RWPE2 (cell line): Measurements from ENCODE around the gene TTC27.

ENCODE experiments used
- ATAC-seq: fragments of 200-7000 bp; cut with Tn5 transposase; 3 replicates; pipeline ENCODE4 v1.9.1; 2021; ENCODE audit warnings: low read depth
- DNase-seq: peaks from one replicate; pipeline ENCODE4 v3.0.0-alpha.2; 2020; ENCODE audit warnings: low spot score
- H3K27ac ChIP-seq: fragments of 450-650 bp; 2 replicates; pipeline ENCODE4 v1.5.1; 2017; ENCODE audit warnings: mild to moderate bottlenecking; ENCODE audit not compliant: poor library complexity, severe bottlenecking
- H3K27me3 ChIP-seq: fragments of 250-450 bp; sonication (Bioruptor Pico); 2 replicates; pipeline ENCODE4 v1.5.1; 2021; ENCODE audit warnings: mild to moderate bottlenecking, moderate library complexity; ENCODE audit not compliant: insufficient read depth, poor library complexity, severe bottlenecking
- H3K36me3 ChIP-seq: fragments of 250-450 bp; sonication (Bioruptor Pico); 2 replicates; pipeline ENCODE4 v1.5.1; 2020; ENCODE audit warnings: low read depth, mild to moderate bottlenecking, moderate library complexity
- H3K4me1 ChIP-seq: fragments of 250-450 bp; sonication (Bioruptor Pico); 2 replicates; pipeline ENCODE4 v1.5.1; 2021; ENCODE audit warnings: mild to moderate bottlenecking, moderate library complexity; ENCODE audit not compliant: insufficient read depth, poor library complexity, severe bottlenecking
- H3K4me3 ChIP-seq: fragments of 250-450 bp; sonication (Bioruptor Pico); 2 replicates; pipeline ENCODE4 v1.5.1; 2021; ENCODE audit warnings: mild to moderate bottlenecking, moderate library complexity; ENCODE audit not compliant: severe bottlenecking
- H3K9me3 ChIP-seq: fragments of 250-450 bp; sonication (Bioruptor Pico); 2 replicates; pipeline ENCODE4 v1.5.1; 2021; ENCODE audit warnings: mild to moderate bottlenecking, moderate library complexity; ENCODE audit not compliant: severe bottlenecking
- TF ChIP-seq, protein P1 (sequence below): fragments of 450-650 bp; IDR thresholded peaks from one replicate; pipeline ENCODE4 v1.5.1; 2017; ENCODE audit warnings: mild to moderate bottlenecking, moderate library complexity; ENCODE audit not compliant: poor library complexity, severe bottlenecking

TTC27 gene

DNA sequence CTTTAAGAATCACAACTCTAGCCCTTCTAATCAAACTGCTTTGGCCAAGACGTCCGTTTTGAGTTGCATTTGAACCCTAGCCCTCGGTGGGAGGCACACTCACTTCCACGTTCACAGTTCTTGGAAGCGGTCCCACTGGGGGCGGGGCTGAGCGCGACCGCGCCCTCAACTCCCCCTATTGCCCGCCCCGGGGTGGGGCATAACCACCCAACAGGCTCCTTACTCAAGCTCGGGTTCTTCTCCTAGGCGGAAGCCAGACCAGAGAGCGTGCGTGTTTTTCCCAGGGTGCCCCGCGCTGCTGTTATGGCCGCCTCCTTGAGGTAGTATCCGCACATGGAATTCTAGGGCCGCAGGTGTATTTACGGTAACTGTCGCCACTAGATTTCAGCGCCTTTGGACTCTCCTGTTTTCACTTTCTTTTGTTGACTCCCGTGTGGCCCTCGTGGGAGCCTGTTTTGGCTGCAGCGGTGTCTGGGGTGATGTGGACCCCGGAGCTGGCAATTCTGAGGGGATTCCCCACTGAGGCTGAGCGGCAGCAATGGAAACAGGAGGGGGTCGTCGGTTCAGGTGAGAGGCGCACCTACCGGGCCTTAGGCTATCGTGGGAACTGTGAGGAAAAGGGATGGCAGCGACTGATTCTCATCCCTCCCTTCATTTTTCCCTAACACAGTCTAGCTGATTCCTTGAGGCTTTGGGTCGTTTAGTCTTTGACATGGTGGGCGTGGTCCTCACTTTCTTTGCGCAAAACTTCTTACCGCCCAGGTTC is at the start of gene TTC27:
TSS of gene TTC27 (plus strand) at position 237 of the 766 bp plus-strand sequence. CDS start at position 480, 243 bp downstream.
- H3K27ac ChIP-seq: no peak within 1 kb of the TSS
- peak; percentile 100 for ATAC-seq
- peaks cover 16% of the 10 kb centered on the region for H3K36me3 ChIP-seq
- TF ChIP-seq, protein P1, sequence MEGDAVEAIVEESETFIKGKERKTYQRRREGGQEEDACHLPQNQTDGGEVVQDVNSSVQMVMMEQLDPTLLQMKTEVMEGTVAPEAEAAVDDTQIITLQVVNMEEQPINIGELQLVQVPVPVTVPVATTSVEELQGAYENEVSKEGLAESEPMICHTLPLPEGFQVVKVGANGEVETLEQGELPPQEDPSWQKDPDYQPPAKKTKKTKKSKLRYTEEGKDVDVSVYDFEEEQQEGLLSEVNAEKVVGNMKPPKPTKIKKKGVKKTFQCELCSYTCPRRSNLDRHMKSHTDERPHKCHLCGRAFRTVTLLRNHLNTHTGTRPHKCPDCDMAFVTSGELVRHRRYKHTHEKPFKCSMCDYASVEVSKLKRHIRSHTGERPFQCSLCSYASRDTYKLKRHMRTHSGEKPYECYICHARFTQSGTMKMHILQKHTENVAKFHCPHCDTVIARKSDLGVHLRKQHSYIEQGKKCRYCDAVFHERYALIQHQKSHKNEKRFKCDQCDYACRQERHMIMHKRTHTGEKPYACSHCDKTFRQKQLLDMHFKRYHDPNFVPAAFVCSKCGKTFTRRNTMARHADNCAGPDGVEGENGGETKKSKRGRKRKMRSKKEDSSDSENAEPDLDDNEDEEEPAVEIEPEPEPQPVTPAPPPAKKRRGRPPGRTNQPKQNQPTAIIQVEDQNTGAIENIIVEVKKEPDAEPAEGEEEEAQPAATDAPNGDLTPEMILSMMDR: no peak
- H3K4me3 ChIP-seq: peak within 1 kb of the TSS; percentile 83
- no peaks in the 10 kb centered on the region for H3K9me3 ChIP-seq
- H3K27me3 ChIP-seq: no peaks in the 10 kb centered on the region
- peak; percentile 94 for DNase-seq
- no peaks in the 10 kb centered on the region for H3K4me1 ChIP-seq

DNA sequence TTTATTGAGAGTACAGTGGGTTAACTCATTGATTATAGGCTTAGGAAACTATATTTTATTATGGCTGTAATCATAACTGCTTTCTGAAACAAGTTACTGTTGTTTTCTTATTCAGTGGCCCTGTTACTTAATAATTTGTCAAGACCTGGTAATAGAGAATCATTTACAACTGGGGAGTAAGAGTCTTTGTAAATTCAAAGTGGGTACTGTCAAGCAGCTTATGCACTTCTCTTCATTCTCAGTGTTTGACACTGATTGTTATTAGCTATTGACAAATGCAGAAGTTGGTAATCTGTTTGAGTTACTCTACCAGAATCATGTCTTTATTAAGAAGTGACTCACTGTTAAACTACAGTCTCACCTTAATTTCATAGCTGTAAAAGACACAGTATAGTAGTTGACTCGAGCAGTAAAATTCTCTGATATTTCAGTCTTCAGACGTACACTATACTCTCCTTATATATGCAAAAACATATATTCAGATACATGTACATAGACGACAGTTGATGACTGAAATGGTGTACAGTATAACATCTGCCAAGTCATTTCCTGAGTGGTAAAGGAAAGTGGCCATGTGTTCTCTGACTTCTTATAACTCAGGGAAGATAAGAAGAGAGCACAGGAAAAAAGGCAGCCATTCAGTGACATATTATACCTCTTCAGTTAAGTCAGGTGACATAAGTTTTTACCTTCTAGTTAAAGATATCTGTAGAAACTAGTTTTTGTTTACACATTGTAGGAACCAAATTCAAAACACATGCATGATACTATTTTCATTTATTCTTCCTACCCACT is 36.0 kb upstream of the TTC27 start:
- TF ChIP-seq, protein P1: no peak
- Histone ChIP-seq H3K27me3 (no peaks in the 10 kb centered on the region), H3K9me3 (no peaks in the 10 kb centered on the region), H3K4me3 (no peak overlapping the region), H3K4me1 (no peaks in the 10 kb centered on the region), H3K36me3 (peaks cover 25% of the 10 kb centered on the region), H3K27ac (no peak overlapping the region)
- no peak for DNase-seq
- ATAC-seq: no peak

GRCh38 chr2:32594573-32594972 is 33.3 kb upstream of the TTC27 start:
- H3K27ac ChIP-seq: no peak overlapping the region
- H3K4me1 ChIP-seq: no peaks in the 10 kb centered on the region
- DNase-seq (no peak), ATAC-seq (no peak)
- TF ChIP-seq, protein P1: no peak
- H3K36me3 ChIP-seq: peaks cover 36% of the 10 kb centered on the region
- no peaks in the 10 kb centered on the region for H3K9me3 ChIP-seq
- H3K4me3 ChIP-seq: no peak overlapping the region
- no peaks in the 10 kb centered on the region for H3K27me3 ChIP-seq

GRCh38 chr2:32611366-32611765 is 16.5 kb upstream of the TTC27 start:
- no peak for DNase-seq
- ATAC-seq: no peak
- H3K36me3 ChIP-seq: peaks cover 72% of the 10 kb centered on the region
- H3K4me3 ChIP-seq: no peak overlapping the region
- TF ChIP-seq, protein P1: no peak
- no peaks in the 10 kb centered on the region for H3K4me1 ChIP-seq
- H3K9me3 ChIP-seq: no peaks in the 10 kb centered on the region
- no peaks in the 10 kb centered on the region for H3K27me3 ChIP-seq
- no peak overlapping the region for H3K27ac ChIP-seq
